Subcutaneous abdominal adipose tissue (tissue), 5 donors: Measurements from ENCODE around the gene CLDN10.
"Not testable (repeated sequence)": the region's sequence is repeated elsewhere in the genome, so short reads cannot be mapped to it uniquely, and the experiment has no call there.

ENCODE experiments used
- H3K27ac ChIP-seq: one replicate; pipeline ENCODE4 v1.7.0; 2013; ENCODE audit warnings: low read depth, mild to moderate bottlenecking, inconsistent platforms, low read length, moderate library complexity
- H3K27me3 ChIP-seq, 5 donors: one replicate each; pipeline ENCODE4 v1.7.0; 2013; ENCODE audit warnings: low read length in 5 of 5, inconsistent platforms in 1 of 5; ENCODE audit not compliant: control insufficient read depth in 5 of 5, insufficient read depth in 4 of 5
- H3K36me3 ChIP-seq, 5 donors: one replicate each; pipeline ENCODE4 v1.7.0; 2013; ENCODE audit warnings: low read length in 5 of 5; ENCODE audit not compliant: control insufficient read depth in 5 of 5, insufficient read depth in 5 of 5
- H3K4me1 ChIP-seq, 5 donors: one replicate each; pipeline ENCODE4 v1.7.0; 2013; ENCODE audit warnings: low read length in 5 of 5, mild to moderate bottlenecking in 3 of 5, moderate library complexity in 1 of 5; ENCODE audit not compliant: control insufficient read depth in 5 of 5, insufficient read depth in 5 of 5
- H3K4me3 ChIP-seq, 5 donors: one replicate each; pipeline ENCODE4 v1.7.0; 2013; ENCODE audit warnings: low read length in 5 of 5, low read depth in 1 of 5
- H3K9ac ChIP-seq, 5 donors: one replicate each; pipeline ENCODE4 v1.7.0; 2013; ENCODE audit warnings: low read length in 5 of 5, mild to moderate bottlenecking in 4 of 5, moderate library complexity in 3 of 5
- H3K9me3 ChIP-seq, 5 donors: one replicate each; pipeline ENCODE4 v1.7.0; 2013; ENCODE audit warnings: low read length in 5 of 5; ENCODE audit not compliant: control insufficient read depth in 5 of 5
- donor health status: healthy.
- donor health status: healthy.
- donor health status: healthy.
- donor health status: healthy.
- donor health status: healthy.

Gene CLDN10

GRCh38 chr13:95512957-95513356, 39.6 kb upstream of the CLDN10 start:
- peaks cover 0 to 3% (median 0%) of the 10 kb centered on the region in 5 donors for H3K27me3 ChIP-seq
- no peak overlapping the region for H3K9ac ChIP-seq
- H3K36me3 ChIP-seq, result no peaks in the 10 kb centered on the region
- peaks cover 0 to 4% (median 0%) of the 10 kb centered on the region in 5 donors for H3K4me1 ChIP-seq
- H3K4me3 ChIP-seq, result no peak overlapping the region
- H3K9me3 ChIP-seq, result no peaks in the 10 kb centered on the region
- H3K27ac ChIP-seq, result no peak overlapping the region

- H3K9ac ChIP-seq, H3K4me1 ChIP-seq, H3K27me3 ChIP-seq, H3K9me3 ChIP-seq, H3K4me3 ChIP-seq, H3K27ac ChIP-seq, H3K36me3 ChIP-seq: not testable (repeated sequence)
These were observed 36.9 kb upstream of the CLDN10 start for GRCh38 chr13:95515606-95516005.

GRCh38 chr13:95516021-95516420, 36.5 kb upstream of the CLDN10 start:
- Histone ChIP-seq H3K36me3 (no peaks in the 10 kb centered on the region), H3K4me3 (no peak overlapping the region), H3K27me3 (peaks cover 0 to 3% (median 0%) of the 10 kb centered on the region in 5 donors), H3K9ac (no peak overlapping the region), H3K27ac (no peak overlapping the region), H3K9me3 (no peaks in the 10 kb centered on the region), H3K4me1 (no peaks in the 10 kb centered on the region)

DNA sequence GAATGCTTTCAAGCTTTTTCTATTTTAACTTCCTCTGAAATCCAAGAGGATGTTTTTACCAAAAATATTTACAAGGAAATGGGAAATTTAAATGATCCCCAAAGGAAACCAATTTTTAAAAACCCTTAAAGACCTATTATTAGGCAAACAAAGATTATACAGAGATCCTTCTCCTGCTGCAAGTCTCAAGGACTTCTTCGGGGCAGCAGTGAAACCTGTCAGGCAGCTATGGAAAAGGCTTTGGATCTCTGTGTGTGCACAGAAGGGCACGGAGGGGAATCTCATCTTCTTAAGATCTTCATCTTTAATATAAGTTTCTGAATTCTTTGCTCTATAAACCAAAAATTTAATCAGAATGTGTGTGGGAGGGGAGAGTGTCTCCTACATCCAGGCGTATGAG, 36.0 kb upstream of the CLDN10 start:
- Histone ChIP-seq H3K27me3 (peaks cover 0 to 3% (median 0%) of the 10 kb centered on the region in 5 donors), H3K27ac (no peak overlapping the region), H3K9ac (no peak overlapping the region), H3K9me3 (no peaks in the 10 kb centered on the region), H3K4me3 (no peak overlapping the region), H3K36me3 (no peaks in the 10 kb centered on the region), H3K4me1 (no peaks in the 10 kb centered on the region)

DNA sequence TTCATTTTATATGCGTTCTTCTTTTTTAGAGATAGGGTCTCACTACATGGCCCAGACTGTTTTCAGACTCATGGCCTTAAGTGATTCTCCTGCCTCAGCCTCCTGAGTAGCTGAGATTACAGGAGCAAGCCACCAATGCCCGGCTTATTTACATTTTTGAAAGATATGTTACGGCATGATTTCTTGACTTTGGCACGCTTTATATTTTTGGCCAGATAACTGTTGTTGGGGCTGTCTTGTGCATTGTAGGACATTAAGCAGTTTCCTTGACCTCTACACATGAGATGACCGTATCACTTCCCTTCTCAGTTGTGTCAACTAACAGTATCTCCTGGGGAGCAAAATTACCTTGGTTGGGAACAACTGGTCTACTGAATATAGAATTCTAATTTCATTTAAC, 28.9 kb upstream of the CLDN10 start:
- H3K4me1 ChIP-seq, result no peaks in the 10 kb centered on the region
- no peak overlapping the region for H3K4me3 ChIP-seq
- peaks cover 0 to 3% (median 0%) of the 10 kb centered on the region in 5 donors for H3K9me3 ChIP-seq
- no peak overlapping the region for H3K27ac ChIP-seq
- no peaks in the 10 kb centered on the region for H3K36me3 ChIP-seq
- no peak overlapping the region for H3K9ac ChIP-seq
- H3K27me3 ChIP-seq, result no peaks in the 10 kb centered on the region

DNA sequence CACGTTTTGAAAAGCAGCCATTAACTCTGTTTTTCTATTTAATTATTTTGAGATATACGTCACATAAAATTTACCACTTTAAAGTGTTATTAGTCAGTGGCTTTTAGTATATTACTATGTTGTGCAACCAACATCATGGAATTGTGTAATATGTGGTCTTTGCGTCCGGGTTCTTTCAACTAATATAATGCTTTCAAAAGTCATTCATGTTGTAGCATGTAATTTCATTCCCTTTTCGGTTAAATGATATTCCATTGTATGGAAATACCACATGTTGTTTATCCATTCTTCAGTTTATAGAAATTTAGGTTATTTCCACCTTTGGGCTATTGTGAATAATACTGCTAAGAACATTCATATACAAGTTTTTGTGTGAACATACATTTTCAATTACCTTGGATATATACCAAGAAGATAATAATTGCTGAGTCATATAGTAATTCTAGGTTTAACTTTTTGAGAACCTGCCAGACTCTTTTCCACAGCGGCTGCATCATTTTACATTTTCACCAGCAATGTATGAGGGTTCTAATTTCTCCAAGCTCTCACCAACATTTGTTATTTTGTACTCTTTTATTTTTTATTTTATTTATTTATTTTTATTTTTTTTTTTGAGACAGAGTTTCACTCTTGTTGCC, 28.1 kb upstream of the CLDN10 start:
- Histone ChIP-seq H3K27me3 (no peaks in the 10 kb centered on the region), H3K9me3 (peaks cover 0 to 3% (median 0%) of the 10 kb centered on the region in 5 donors), H3K9ac (no peak overlapping the region), H3K36me3 (no peaks in the 10 kb centered on the region), H3K4me3 (no peak overlapping the region), H3K27ac (no peak overlapping the region), H3K4me1 (no peaks in the 10 kb centered on the region)

DNA sequence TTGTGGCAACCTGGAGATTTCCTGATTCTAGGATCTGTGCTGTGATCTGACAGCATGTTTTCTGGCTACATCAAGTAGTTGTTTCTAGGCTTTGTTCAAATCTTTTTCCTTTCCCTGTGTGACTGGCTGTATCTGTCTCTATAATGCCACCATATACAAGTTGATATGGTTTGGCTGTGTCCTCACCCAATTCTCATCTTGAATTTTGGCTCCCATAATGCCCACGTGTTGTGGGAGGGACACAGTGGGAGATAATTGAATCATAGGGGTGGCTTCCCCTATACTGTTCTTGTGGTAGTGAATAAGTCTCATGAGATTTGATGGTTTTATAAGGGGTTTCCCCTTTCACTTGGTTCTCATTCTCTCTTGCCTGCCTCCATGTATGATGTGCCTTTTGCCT, 24.6 kb upstream of the CLDN10 start:
- H3K9me3 ChIP-seq, result no peaks in the 10 kb centered on the region
- H3K4me3 ChIP-seq, result no peak overlapping the region
- no peak overlapping the region for H3K9ac ChIP-seq
- no peak overlapping the region for H3K27ac ChIP-seq
- H3K27me3 ChIP-seq, result peaks cover 0 to 3% (median 0%) of the 10 kb centered on the region in 5 donors
- no peaks in the 10 kb centered on the region for H3K4me1 ChIP-seq
- no peaks in the 10 kb centered on the region for H3K36me3 ChIP-seq

DNA sequence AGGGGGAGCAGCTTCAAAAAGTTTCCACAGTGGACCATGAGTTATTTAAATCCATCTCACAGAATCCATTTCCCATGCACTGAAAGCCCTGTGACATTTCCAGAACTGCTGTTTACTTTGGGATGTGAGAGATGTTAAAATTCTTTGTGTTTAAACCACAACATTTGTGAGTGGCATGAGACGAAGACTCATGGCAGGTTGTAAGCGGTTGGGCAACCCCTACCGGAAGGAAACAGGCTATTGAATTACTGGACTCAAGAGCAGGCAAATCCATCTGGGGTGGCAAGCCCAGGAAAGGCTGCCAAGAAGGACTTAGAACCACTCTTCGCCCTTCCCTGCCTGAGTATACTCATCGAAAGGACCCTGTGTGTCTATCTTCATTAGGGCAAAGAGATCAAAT, 22.3 kb upstream of the CLDN10 start:
- no peaks in the 10 kb centered on the region for H3K9me3 ChIP-seq
- no peak overlapping the region for H3K4me3 ChIP-seq
- no peaks in the 10 kb centered on the region for H3K4me1 ChIP-seq
- no peaks in the 10 kb centered on the region for H3K36me3 ChIP-seq
- H3K27me3 ChIP-seq, result peaks cover 0 to 10% (median 0%) of the 10 kb centered on the region in 5 donors
- H3K27ac ChIP-seq, result no peak overlapping the region
- H3K9ac ChIP-seq, result no peak overlapping the region

DNA sequence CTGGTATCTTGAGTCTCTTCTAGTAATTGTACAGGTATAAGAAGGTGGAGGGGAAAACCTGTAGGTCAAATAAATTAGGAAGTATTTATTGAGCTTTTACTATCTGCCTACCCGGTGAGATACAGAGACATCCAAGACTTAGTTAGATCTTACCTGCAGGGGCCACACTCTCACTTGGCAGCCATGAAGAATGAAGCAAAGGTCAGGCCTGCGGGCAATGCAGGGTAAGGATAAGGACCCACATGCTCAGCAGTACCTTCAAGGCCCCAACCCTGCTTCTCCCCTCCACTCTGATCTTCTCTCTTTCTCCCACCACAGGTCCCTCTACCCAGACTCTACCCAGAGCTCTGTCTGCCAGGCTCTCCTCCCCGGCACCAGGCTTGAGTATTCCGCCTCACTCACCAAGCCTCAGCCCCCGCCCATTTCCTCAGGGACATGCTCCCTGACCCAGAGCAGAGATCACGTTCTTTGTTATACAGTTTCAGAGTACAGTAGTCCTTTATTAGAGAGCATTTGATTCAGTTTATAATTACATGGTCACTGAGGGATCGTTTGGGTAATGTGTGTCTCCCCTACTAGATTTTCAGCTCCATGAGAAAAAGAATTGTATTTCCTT, 18.9 kb upstream of the CLDN10 start:
- H3K9ac ChIP-seq, result no peak overlapping the region
- H3K4me3 ChIP-seq, result no peak overlapping the region
- H3K27ac ChIP-seq, result no peak overlapping the region
- H3K27me3 ChIP-seq, result peaks cover 0 to 10% (median 3%) of the 10 kb centered on the region in 5 donors
- no peaks in the 10 kb centered on the region for H3K36me3 ChIP-seq
- H3K9me3 ChIP-seq, result no peaks in the 10 kb centered on the region
- peaks cover 0 to 2% (median 0%) of the 10 kb centered on the region in 5 donors for H3K4me1 ChIP-seq

GRCh38 chr13:95535243-95535642, 17.3 kb upstream of the CLDN10 start:
- no peak overlapping the region for H3K9ac ChIP-seq
- no peak overlapping the region for H3K4me3 ChIP-seq
- H3K27me3 ChIP-seq, result peaks cover 0 to 9% (median 3%) of the 10 kb centered on the region in 5 donors
- H3K4me1 ChIP-seq, result peaks cover 0 to 2% (median 0%) of the 10 kb centered on the region in 5 donors
- no peaks in the 10 kb centered on the region for H3K36me3 ChIP-seq
- H3K27ac ChIP-seq, result no peak overlapping the region
- H3K9me3 ChIP-seq, result no peaks in the 10 kb centered on the region
